ENCODE data around the gene PCDHGA6. TPM values are rescaled to one million over a fixed set of nuclear protein-coding genes. Genes with fewer than 3 reads are reported as not detected.

Gene PCDHGA6
- polyA plus RNA-seq (0.09 TPM in 1 of 2 replicates, not detected in the other), polyA minus RNA-seq (0.73 and 1.0 TPM in 2 replicates)

- no peak within 1 kb of the TSS for H3K4me2 ChIP-seq (ENCODE audit: low read length)
- H3K79me2 ChIP-seq (replicated peaks; ENCODE audit: insufficient read depth, low read length): no peaks in the 10 kb centered on the region
- H3K36me3 ChIP-seq (ENCODE audit: insufficient read depth, low read length): no peaks in the 10 kb centered on the region
- no peak within 1 kb of the TSS for H3K4me3 ChIP-seq (ENCODE audit: low read length)
- H3K9ac ChIP-seq (ENCODE audit: low read length): no peak within 1 kb of the TSS
- H2AFZ ChIP-seq (ENCODE audit: low read depth, low read length): no peak within 1 kb of the TSS
- H3K27ac ChIP-seq (ENCODE audit: low read length): no peak within 1 kb of the TSS
- no peaks in the 10 kb centered on the region for H3F3A ChIP-seq (ENCODE audit: insufficient read depth, low read length, poor library complexity, severe bottlenecking)
- TF ChIP-seq SMC3 (conservative IDR thresholded peaks at IDR 0.05; ENCODE audit: poor library complexity) (no peak), CTCF (IDR thresholded peaks at IDR 0.05; ENCODE audit: poor library complexity, severe bottlenecking) (no peak), EZH2 (IDR thresholded peaks at IDR 0.05; ENCODE audit: borderline replicate concordance, insufficient read depth, low read length, poor library complexity, severe bottlenecking) (no peak)
- H3K9me2 ChIP-seq (ENCODE audit: insufficient read depth, low read length): no peaks in the 10 kb centered on the region
- H4K20me1 ChIP-seq (ENCODE audit: insufficient read depth): no peaks in the 10 kb centered on the region
- no peaks in the 10 kb centered on the region for H3K27me3 ChIP-seq (ENCODE audit: insufficient read depth, low read depth, low read length)
- peaks cover 35% of the 10 kb centered on the region for H3K9me3 ChIP-seq (ENCODE audit: low read length)
Observed at GRCh38 chr5:141373673-141374317, at the start of gene PCDHGA6. PCDHGA6 (plus strand) TSS chr5:141373891; CDS start chr5:141374084, 193 bp downstream.

- no peaks in the 10 kb centered on the region for H3K79me2 ChIP-seq (replicated peaks; ENCODE audit: insufficient read depth, low read length)
- H3K9me3 ChIP-seq (ENCODE audit: low read length): peaks cover 2% of the 10 kb centered on the region
- H3K4me2 ChIP-seq (ENCODE audit: low read length): no peak overlapping the region
- H3F3A ChIP-seq (ENCODE audit: insufficient read depth, low read length, poor library complexity, severe bottlenecking): no peaks in the 10 kb centered on the region
- H2AFZ ChIP-seq (ENCODE audit: low read depth, low read length): no peak overlapping the region
- H3K27ac ChIP-seq (ENCODE audit: low read length): no peak overlapping the region
- no peaks in the 10 kb centered on the region for H4K20me1 ChIP-seq (ENCODE audit: insufficient read depth)
- no peaks in the 10 kb centered on the region for H3K36me3 ChIP-seq (ENCODE audit: insufficient read depth, low read length)
- no peaks in the 10 kb centered on the region for H3K27me3 ChIP-seq (ENCODE audit: insufficient read depth, low read depth, low read length)
- no peak overlapping the region for H3K9ac ChIP-seq (ENCODE audit: low read length)
- H3K9me2 ChIP-seq (ENCODE audit: insufficient read depth, low read length): no peaks in the 10 kb centered on the region
- TF ChIP-seq MXI1 (conservative IDR thresholded peaks at IDR 0.05; ENCODE audit: poor library complexity, severe bottlenecking) (no peak), RAD21 (conservative IDR thresholded peaks at IDR 0.05) (no peak), POLR2AphosphoS5 (IDR thresholded peaks at IDR 0.05) (no peak), CTCF (IDR thresholded peaks at IDR 0.05; ENCODE audit: poor library complexity, severe bottlenecking) (no peak), SMC3 (conservative IDR thresholded peaks at IDR 0.05; ENCODE audit: poor library complexity) (no peak), TAF1 (IDR thresholded peaks at IDR 0.05; ENCODE audit: low read depth) (no peak), EZH2 (IDR thresholded peaks at IDR 0.05; ENCODE audit: borderline replicate concordance, insufficient read depth, low read length, poor library complexity, severe bottlenecking) (no peak), EP300 (conservative IDR thresholded peaks at IDR 0.05; ENCODE audit: poor library complexity, severe bottlenecking) (no peak)
- TF ChIP-seq, protein P1, sequence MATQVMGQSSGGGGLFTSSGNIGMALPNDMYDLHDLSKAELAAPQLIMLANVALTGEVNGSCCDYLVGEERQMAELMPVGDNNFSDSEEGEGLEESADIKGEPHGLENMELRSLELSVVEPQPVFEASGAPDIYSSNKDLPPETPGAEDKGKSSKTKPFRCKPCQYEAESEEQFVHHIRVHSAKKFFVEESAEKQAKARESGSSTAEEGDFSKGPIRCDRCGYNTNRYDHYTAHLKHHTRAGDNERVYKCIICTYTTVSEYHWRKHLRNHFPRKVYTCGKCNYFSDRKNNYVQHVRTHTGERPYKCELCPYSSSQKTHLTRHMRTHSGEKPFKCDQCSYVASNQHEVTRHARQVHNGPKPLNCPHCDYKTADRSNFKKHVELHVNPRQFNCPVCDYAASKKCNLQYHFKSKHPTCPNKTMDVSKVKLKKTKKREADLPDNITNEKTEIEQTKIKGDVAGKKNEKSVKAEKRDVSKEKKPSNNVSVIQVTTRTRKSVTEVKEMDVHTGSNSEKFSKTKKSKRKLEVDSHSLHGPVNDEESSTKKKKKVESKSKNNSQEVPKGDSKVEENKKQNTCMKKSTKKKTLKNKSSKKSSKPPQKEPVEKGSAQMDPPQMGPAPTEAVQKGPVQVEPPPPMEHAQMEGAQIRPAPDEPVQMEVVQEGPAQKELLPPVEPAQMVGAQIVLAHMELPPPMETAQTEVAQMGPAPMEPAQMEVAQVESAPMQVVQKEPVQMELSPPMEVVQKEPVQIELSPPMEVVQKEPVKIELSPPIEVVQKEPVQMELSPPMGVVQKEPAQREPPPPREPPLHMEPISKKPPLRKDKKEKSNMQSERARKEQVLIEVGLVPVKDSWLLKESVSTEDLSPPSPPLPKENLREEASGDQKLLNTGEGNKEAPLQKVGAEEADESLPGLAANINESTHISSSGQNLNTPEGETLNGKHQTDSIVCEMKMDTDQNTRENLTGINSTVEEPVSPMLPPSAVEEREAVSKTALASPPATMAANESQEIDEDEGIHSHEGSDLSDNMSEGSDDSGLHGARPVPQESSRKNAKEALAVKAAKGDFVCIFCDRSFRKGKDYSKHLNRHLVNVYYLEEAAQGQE (IDR thresholded peaks at IDR 0.05; ENCODE audit: borderline replicate concordance): no peak
- no peak overlapping the region for H3K4me3 ChIP-seq (ENCODE audit: low read length)
Observed at GRCh38 chr5:141326088-141326854, 47.4 kb upstream of the PCDHGA6 start.
